H9 (cell line): ENCODE measurements around the gene CD68. TPM values are rescaled to one million over a fixed set of nuclear protein-coding genes. Genes with fewer than 3 reads are reported as not detected.
A peak's percentile ranks its signal among the peaks of the same experiment; 100 is the strongest.

ENCODE experiments used
- DNase-seq: peaks from one replicate; pipeline ENCODE4 v3.0.0-alpha.2; 2017
- H2AFZ ChIP-seq: one replicate; pipeline ENCODE4 v1.6.1; 2013; ENCODE audit warnings: mild to moderate bottlenecking, low read length, control low read depth, moderate library complexity
- H2AK5ac ChIP-seq: 2 replicates; pipeline ENCODE4 v1.6.1; 2013; ENCODE audit warnings: low read length, control low read depth, mixed read lengths; ENCODE audit not compliant: insufficient read length
- H2BK120ac ChIP-seq: one replicate; pipeline ENCODE4 v1.6.1; 2013; ENCODE audit warnings: low read depth, mild to moderate bottlenecking, low read length, control low read depth, inconsistent platforms; ENCODE audit not compliant: poor library complexity, severe bottlenecking
- H2BK12ac ChIP-seq: 2 replicates; pipeline ENCODE4 v1.6.1; 2013; ENCODE audit warnings: low read length, control low read depth, mixed read lengths, low read depth; ENCODE audit not compliant: insufficient read length
- H2BK15ac ChIP-seq: 2 replicates; pipeline ENCODE4 v1.6.1; 2013; ENCODE audit warnings: low read depth, low read length, control low read depth
- H2BK20ac ChIP-seq: one replicate; pipeline ENCODE4 v1.6.1; 2013; ENCODE audit warnings: low read depth, mild to moderate bottlenecking, low read length, control low read depth, inconsistent platforms; ENCODE audit not compliant: poor library complexity, severe bottlenecking
- H2BK5ac ChIP-seq: 2 replicates; pipeline ENCODE4 v1.6.1; 2013; ENCODE audit warnings: low read length, control low read depth, mixed read lengths; ENCODE audit not compliant: insufficient read length
- H3K14ac ChIP-seq: 2 replicates; pipeline ENCODE4 v1.6.1; 2013; ENCODE audit warnings: low read length, control low read depth; ENCODE audit not compliant: insufficient read depth
- H3K18ac ChIP-seq: 2 replicates; pipeline ENCODE4 v1.6.1; 2013; ENCODE audit warnings: low read depth, mild to moderate bottlenecking, mixed read lengths, low read length, control low read depth; ENCODE audit not compliant: insufficient read length
- H3K23ac ChIP-seq: 2 replicates; pipeline ENCODE4 v1.6.1; 2013; ENCODE audit warnings: low read length, control low read depth, mixed read lengths, low read depth; ENCODE audit not compliant: insufficient read length
- H3K23me2 ChIP-seq: 2 replicates; pipeline ENCODE4 v1.6.1; 2013; ENCODE audit warnings: low read depth, mild to moderate bottlenecking, mixed read lengths, low read length, control low read depth; ENCODE audit not compliant: insufficient read length, poor library complexity, severe bottlenecking
- H3K27ac ChIP-seq: 2 replicates; pipeline ENCODE4 v1.5.1; 2013; ENCODE audit warnings: low read length, control low read depth, mixed read lengths, low read depth; ENCODE audit not compliant: insufficient read length
- H3K27me3 ChIP-seq: 2 replicates; pipeline ENCODE4 v1.6.1; 2013; ENCODE audit warnings: low read length, control low read depth, inconsistent platforms; ENCODE audit not compliant: insufficient read depth
- H3K4ac ChIP-seq: 2 replicates; pipeline ENCODE4 v1.6.1; 2013; ENCODE audit warnings: low read depth, mild to moderate bottlenecking, control low read depth, inconsistent platforms, low read length, moderate library complexity
- H3K4me1 ChIP-seq: 2 replicates; pipeline ENCODE4 v1.6.1; 2013; ENCODE audit warnings: low read length, control low read depth, inconsistent platforms; ENCODE audit not compliant: insufficient read depth
- H3K4me2 ChIP-seq: 2 replicates; pipeline ENCODE4 v1.6.1; 2013; ENCODE audit warnings: low read length, control low read depth, mixed read lengths; ENCODE audit not compliant: insufficient read length, insufficient read depth
- H3K56ac ChIP-seq: 2 replicates; pipeline ENCODE4 v1.6.1; 2013; ENCODE audit warnings: low read depth, mild to moderate bottlenecking, mixed read lengths, low read length, control low read depth; ENCODE audit not compliant: insufficient read length
- H3K79me1 ChIP-seq: 2 replicates; pipeline ENCODE4 v1.6.1; 2013; ENCODE audit warnings: low read depth, mild to moderate bottlenecking, moderate library complexity, low read length, control low read depth, inconsistent platforms; ENCODE audit not compliant: insufficient read depth, poor library complexity, severe bottlenecking
- H3K79me2 ChIP-seq: 2 replicates; pipeline ENCODE4 v1.6.1; 2013; ENCODE audit warnings: low read length, control low read depth, inconsistent platforms; ENCODE audit not compliant: insufficient read depth
- H3K9ac ChIP-seq: 2 replicates; pipeline ENCODE4 v1.6.1; 2013; ENCODE audit warnings: low read length, control low read depth, mixed read lengths; ENCODE audit not compliant: insufficient read length; ENCODE audit errors: extremely low read depth
- H3K9me3 ChIP-seq: one replicate; pipeline ENCODE4 v1.6.1; 2013; ENCODE audit warnings: low read depth, low read length, inconsistent platforms; ENCODE audit not compliant: control insufficient read depth
- H3T11ph ChIP-seq: one replicate; pipeline ENCODE4 v1.6.1; 2013; ENCODE audit warnings: mild to moderate bottlenecking, low read length, control low read depth, inconsistent platforms
- H4K20me1 ChIP-seq: one replicate; pipeline ENCODE4 v1.6.1; 2013; ENCODE audit not compliant: control insufficient read depth, insufficient read length, insufficient read depth
- H4K5ac ChIP-seq: 2 replicates; pipeline ENCODE4 v1.6.1; 2013; ENCODE audit warnings: low read depth, mild to moderate bottlenecking, mixed read lengths, low read length, control low read depth; ENCODE audit not compliant: insufficient read length
- H4K8ac ChIP-seq: replicated peaks from 2 replicates; pipeline ENCODE4 v1.6.1; 2013; ENCODE audit warnings: low read length, control low read depth, mixed read lengths, low read depth; ENCODE audit not compliant: insufficient read length
- H4K91ac ChIP-seq: 2 replicates; pipeline ENCODE4 v1.6.1; 2013; ENCODE audit warnings: low read depth, mild to moderate bottlenecking, moderate library complexity, mixed read lengths, low read length, control low read depth; ENCODE audit not compliant: insufficient read length
- H3K27ac Mint-ChIP-seq, 3 experiments: 2 replicates in 2 of 3; 3 replicates in 1 of 3; pipeline ENCODE4 v1.8.0; 2020 to 2021; ENCODE audit warnings: mixed read lengths in 3 of 3, mild to moderate bottlenecking in 1 of 3, moderate library complexity in 1 of 3
- H3K27me3 Mint-ChIP-seq: 2 replicates; pipeline ENCODE4 v1.8.0; 2021; ENCODE audit warnings: low read depth, mild to moderate bottlenecking, moderate library complexity, mixed read lengths
- H3K36me3 Mint-ChIP-seq, 3 experiments: 2 replicates in 2 of 3; 3 replicates in 1 of 3; pipeline ENCODE4 v1.8.0; 2020 to 2021; ENCODE audit warnings: low read depth in 3 of 3, mixed read lengths in 3 of 3; ENCODE audit not compliant: insufficient read depth in 1 of 3
- H3K4me1 Mint-ChIP-seq, 2 experiments: 2 replicates each; pipeline ENCODE4 v1.8.0; 2020; ENCODE audit warnings: mixed read lengths in 2 of 2
- H3K4me3 Mint-ChIP-seq, 2 experiments: 2 replicates in 1 of 2; 3 replicates in 1 of 2; pipeline ENCODE4 v1.8.0; 2020 to 2021; ENCODE audit warnings: mild to moderate bottlenecking in 2 of 2, mixed read lengths in 2 of 2, moderate library complexity in 1 of 2
- H3K9me3 Mint-ChIP-seq, 2 experiments: 2 replicates in 1 of 2; 3 replicates in 1 of 2; pipeline ENCODE4 v1.8.0; 2020; ENCODE audit warnings: mild to moderate bottlenecking in 2 of 2, mixed read lengths in 2 of 2, moderate library complexity in 1 of 2
- CTCF ChIP-seq: fragments of 200-600 bp; sonication (generic); conservative IDR thresholded peaks from 3 replicates; pipeline ENCODE4 v1.8.0; 2021; ENCODE audit warnings: antibody characterized with exemption, mild to moderate bottlenecking
- WGBS: extraction: QIAGEN DNeasy Blood & Tissue Kit; methylation state at CpG from one replicate; pipeline ENCODE4 v1.1.7; 2013; ENCODE audit warnings: missing lambda C conversion rate, low lambda C conversion rate, mixed read lengths; ENCODE audit not compliant: insufficient read length; ENCODE audit errors: extremely low coverage; 5-methylcytosine and 5-hydroxymethylcytosine counted together
- total RNA-seq: library from RNA; stranded (reverse); gene quantifications from 2 replicates; pipeline ENCODE4 v1.2.1, GENCODE V29; 2021

CD68 gene
- total RNA-seq, 1 experiment from 2014 or later, result 0.42 TPM

GRCh38 chr17:7579834-7580603, 581 bp downstream of the CD68 start:
- no peaks in the 10 kb centered on the region for H4K20me1 ChIP-seq
- Mint-ChIP-seq H3K36me3 (peaks cover 39 to 60% (median 49%) of the 10 kb centered on the region in 3 experiments), H3K9me3 (peaks cover 0 to 3% of the 10 kb centered on the region in 2 experiments; a peak in 1 of 5 replicates), H3K4me3 (peak overlapping the region; percentile 3 to 43; a peak in 2 of 5 replicates), H3K4me1 (peaks cover 50 to 56% of the 10 kb centered on the region in 2 experiments), H3K27me3 (peaks cover 2% of the 10 kb centered on the region), H3K27ac (peak overlapping the region; percentile 62 to 96 (median 86); a peak in 5 of 7 replicates)
- H3K23me2 ChIP-seq, result peaks cover 3% of the 10 kb centered on the region
- no peak overlapping the region for H3K18ac ChIP-seq
- no peak overlapping the region for H2BK120ac ChIP-seq
- H3K56ac ChIP-seq, result no peak overlapping the region
- no peak overlapping the region for H3K23ac ChIP-seq
- no peak overlapping the region for H3K4me2 ChIP-seq
- no peak overlapping the region for H2AK5ac ChIP-seq
- DNase-seq, result no peak
- no peak overlapping the region for H4K5ac ChIP-seq
- no peak overlapping the region for H3K14ac ChIP-seq
- H4K91ac ChIP-seq, result no peak overlapping the region
- H2BK5ac ChIP-seq, result no peak overlapping the region
- no peak overlapping the region for H3K9ac ChIP-seq
- no peaks in the 10 kb centered on the region for H3K9me3 ChIP-seq
- H3K27me3 ChIP-seq, result no peaks in the 10 kb centered on the region
- no peak for TF ChIP-seq CTCF
- peaks cover 2% of the 10 kb centered on the region for H3K79me1 ChIP-seq
- H4K8ac ChIP-seq, result no peak overlapping the region
- no peak overlapping the region for H2BK20ac ChIP-seq
- H3K4ac ChIP-seq, result no peak overlapping the region
- no peak overlapping the region for H2AFZ ChIP-seq
- no peaks in the 10 kb centered on the region for H3K4me1 ChIP-seq
- H2BK12ac ChIP-seq, result no peak overlapping the region
- H3K27ac ChIP-seq, result no peak overlapping the region
- WGBS, result no CpG with 5 or more reads among the region's 12 CpGs
- H2BK15ac ChIP-seq, result no peak overlapping the region
- no peak overlapping the region for H3T11ph ChIP-seq
- H3K79me2 ChIP-seq, result no peaks in the 10 kb centered on the region; the same call in 1 of the 2 replicates
